ENCODE measurements around the gene CREBRF. TPM values are rescaled to one million over a fixed set of nuclear protein-coding genes. Genes with fewer than 3 reads are reported as not detected.

CREBRF gene
- total and polyA plus RNA-seq, 4 donors: 2.0 to 12.0 (median 7.7) TPM

- DNase-seq (ENCODE audit: low spot score): no peak
- H3K9me3 ChIP-seq (ENCODE audit: control insufficient read depth in 4 of 4, low read length in 3 of 4): no peaks in the 10 kb centered on the region
- no peaks in the 10 kb centered on the region for H3K27me3 ChIP-seq (ENCODE audit: control insufficient read depth in 4 of 4, insufficient read depth in 4 of 4, low read length in 3 of 4)
- no peak overlapping the region for H3K4me3 ChIP-seq (ENCODE audit: low read depth in 1 of 3, low read length in 3 of 3)
- H3K27ac ChIP-seq (ENCODE audit: low read depth in 1 of 2, low read length in 2 of 2): no peak overlapping the region
- no peak overlapping the region for H3K9ac ChIP-seq (ENCODE audit: low read depth in 1 of 2, low read length in 2 of 2)
- peaks cover 1 to 4% (median 3%) of the 10 kb centered on the region in 4 donors for H3K36me3 ChIP-seq (ENCODE audit: control insufficient read depth in 4 of 4, insufficient read depth in 3 of 4, low read depth in 1 of 4, low read length in 3 of 4)
- TF ChIP-seq HNF4A (conservative IDR thresholded peaks at IDR 0.05) (no peak), JUND (IDR thresholded peaks at IDR 0.05) (no peak), GABPA (IDR thresholded peaks at IDR 0.05 in 1 of 2, conservative IDR thresholded peaks at IDR 0.05 in 1 of 2) (no peak), FOXA1 (IDR thresholded peaks at IDR 0.05) (no peak), HNF4G (IDR thresholded peaks at IDR 0.05) (no peak), RAD21 (IDR thresholded peaks at IDR 0.05) (no peak), RXRA (IDR thresholded peaks at IDR 0.05) (no peak), NR2F2 (IDR thresholded peaks at IDR 0.05) (no peak), EGR1 (IDR thresholded peaks at IDR 0.05; ENCODE audit: low read depth in 2 of 2) (no peak), TAF1 (conservative IDR thresholded peaks at IDR 0.05) (no peak), CTCF (IDR thresholded peaks at IDR 0.05; ENCODE audit: low read depth, low read length, missing input control) (no peak)
- TF ChIP-seq, protein P1, sequence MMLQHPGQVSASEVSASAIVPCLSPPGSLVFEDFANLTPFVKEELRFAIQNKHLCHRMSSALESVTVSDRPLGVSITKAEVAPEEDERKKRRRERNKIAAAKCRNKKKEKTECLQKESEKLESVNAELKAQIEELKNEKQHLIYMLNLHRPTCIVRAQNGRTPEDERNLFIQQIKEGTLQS (IDR thresholded peaks at IDR 0.05): no peak
- TF ChIP-seq, protein P2, sequence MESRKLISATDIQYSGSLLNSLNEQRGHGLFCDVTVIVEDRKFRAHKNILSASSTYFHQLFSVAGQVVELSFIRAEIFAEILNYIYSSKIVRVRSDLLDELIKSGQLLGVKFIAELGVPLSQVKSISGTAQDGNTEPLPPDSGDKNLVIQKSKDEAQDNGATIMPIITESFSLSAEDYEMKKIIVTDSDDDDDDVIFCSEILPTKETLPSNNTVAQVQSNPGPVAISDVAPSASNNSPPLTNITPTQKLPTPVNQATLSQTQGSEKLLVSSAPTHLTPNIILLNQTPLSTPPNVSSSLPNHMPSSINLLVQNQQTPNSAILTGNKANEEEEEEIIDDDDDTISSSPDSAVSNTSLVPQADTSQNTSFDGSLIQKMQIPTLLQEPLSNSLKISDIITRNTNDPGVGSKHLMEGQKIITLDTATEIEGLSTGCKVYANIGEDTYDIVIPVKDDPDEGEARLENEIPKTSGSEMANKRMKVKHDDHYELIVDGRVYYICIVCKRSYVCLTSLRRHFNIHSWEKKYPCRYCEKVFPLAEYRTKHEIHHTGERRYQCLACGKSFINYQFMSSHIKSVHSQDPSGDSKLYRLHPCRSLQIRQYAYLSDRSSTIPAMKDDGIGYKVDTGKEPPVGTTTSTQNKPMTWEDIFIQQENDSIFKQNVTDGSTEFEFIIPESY (IDR thresholded peaks at IDR 0.05): no peak
- 90% methylated on average over 1 of the region's 1 CpG for WGBS
- H3K4me1 ChIP-seq (ENCODE audit: control insufficient read depth in 4 of 4, insufficient read depth in 4 of 4, low read length in 3 of 4): no peaks in the 10 kb centered on the region
Observed at GRCh38 chr5:173099461-173099860, 43.3 kb downstream of the CREBRF start.

DNA sequence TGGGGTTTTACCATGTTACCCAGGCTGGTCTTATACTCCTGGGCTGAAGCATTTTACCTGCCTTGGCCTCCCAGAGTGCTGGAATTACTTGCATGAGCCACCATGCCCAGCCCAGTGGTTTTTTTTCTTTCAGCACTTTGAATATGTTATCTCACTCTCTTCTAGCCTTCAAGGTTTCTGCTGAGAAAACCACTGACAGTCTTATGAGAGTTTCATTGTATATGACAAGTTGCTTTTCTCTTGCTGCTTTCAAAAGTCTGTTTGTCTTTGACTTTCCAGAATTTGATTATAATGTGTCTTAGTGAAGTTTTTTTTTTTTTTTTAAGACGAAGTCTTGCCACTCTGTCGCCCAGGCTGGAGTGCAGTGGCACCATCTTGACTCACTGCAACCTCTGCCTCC, 45.1 kb downstream of the CREBRF start:
- Histone ChIP-seq H3K4me1 (ENCODE audit: control insufficient read depth in 4 of 4, insufficient read depth in 4 of 4, low read length in 3 of 4) (no peaks in the 10 kb centered on the region), H3K9ac (ENCODE audit: low read depth in 1 of 2, low read length in 2 of 2) (no peak overlapping the region), H3K36me3 (ENCODE audit: control insufficient read depth in 4 of 4, insufficient read depth in 3 of 4, low read depth in 1 of 4, low read length in 3 of 4) (peaks cover 1 to 4% (median 3%) of the 10 kb centered on the region in 4 donors), H3K9me3 (ENCODE audit: control insufficient read depth in 4 of 4, low read length in 3 of 4) (no peaks in the 10 kb centered on the region), H3K27me3 (ENCODE audit: control insufficient read depth in 4 of 4, insufficient read depth in 4 of 4, low read length in 3 of 4) (no peaks in the 10 kb centered on the region), H3K27ac (ENCODE audit: low read depth in 1 of 2, low read length in 2 of 2) (no peak overlapping the region), H3K4me3 (ENCODE audit: low read depth in 1 of 3, low read length in 3 of 3) (no peak overlapping the region)
- no peak for DNase-seq (ENCODE audit: low spot score)
- 99% methylated on average over 2 of the region's 2 CpGs for WGBS
- TF ChIP-seq TAF1 (conservative IDR thresholded peaks at IDR 0.05) (no peak), HNF4G (IDR thresholded peaks at IDR 0.05) (no peak), HNF4A (conservative IDR thresholded peaks at IDR 0.05) (no peak), NR2F2 (IDR thresholded peaks at IDR 0.05) (no peak), MAX (IDR thresholded peaks at IDR 0.05) (no peak), SP1 (IDR thresholded peaks at IDR 0.05) (no peak), FOXA1 (IDR thresholded peaks at IDR 0.05) (no peak), YY1 (IDR thresholded peaks at IDR 0.05) (no peak), FOXA2 (IDR thresholded peaks at IDR 0.05) (no peak), CTCF (IDR thresholded peaks at IDR 0.05; ENCODE audit: low read depth, low read length, missing input control) (no peak), EGR1 (IDR thresholded peaks at IDR 0.05; ENCODE audit: low read depth in 2 of 2) (no peak), JUND (IDR thresholded peaks at IDR 0.05) (no peak), RXRA (IDR thresholded peaks at IDR 0.05) (no peak), GABPA (IDR thresholded peaks at IDR 0.05 in 1 of 2, conservative IDR thresholded peaks at IDR 0.05 in 1 of 2) (no peak)
- TF ChIP-seq, protein P1 (IDR thresholded peaks at IDR 0.05): no peak
- TF ChIP-seq, protein P3, sequence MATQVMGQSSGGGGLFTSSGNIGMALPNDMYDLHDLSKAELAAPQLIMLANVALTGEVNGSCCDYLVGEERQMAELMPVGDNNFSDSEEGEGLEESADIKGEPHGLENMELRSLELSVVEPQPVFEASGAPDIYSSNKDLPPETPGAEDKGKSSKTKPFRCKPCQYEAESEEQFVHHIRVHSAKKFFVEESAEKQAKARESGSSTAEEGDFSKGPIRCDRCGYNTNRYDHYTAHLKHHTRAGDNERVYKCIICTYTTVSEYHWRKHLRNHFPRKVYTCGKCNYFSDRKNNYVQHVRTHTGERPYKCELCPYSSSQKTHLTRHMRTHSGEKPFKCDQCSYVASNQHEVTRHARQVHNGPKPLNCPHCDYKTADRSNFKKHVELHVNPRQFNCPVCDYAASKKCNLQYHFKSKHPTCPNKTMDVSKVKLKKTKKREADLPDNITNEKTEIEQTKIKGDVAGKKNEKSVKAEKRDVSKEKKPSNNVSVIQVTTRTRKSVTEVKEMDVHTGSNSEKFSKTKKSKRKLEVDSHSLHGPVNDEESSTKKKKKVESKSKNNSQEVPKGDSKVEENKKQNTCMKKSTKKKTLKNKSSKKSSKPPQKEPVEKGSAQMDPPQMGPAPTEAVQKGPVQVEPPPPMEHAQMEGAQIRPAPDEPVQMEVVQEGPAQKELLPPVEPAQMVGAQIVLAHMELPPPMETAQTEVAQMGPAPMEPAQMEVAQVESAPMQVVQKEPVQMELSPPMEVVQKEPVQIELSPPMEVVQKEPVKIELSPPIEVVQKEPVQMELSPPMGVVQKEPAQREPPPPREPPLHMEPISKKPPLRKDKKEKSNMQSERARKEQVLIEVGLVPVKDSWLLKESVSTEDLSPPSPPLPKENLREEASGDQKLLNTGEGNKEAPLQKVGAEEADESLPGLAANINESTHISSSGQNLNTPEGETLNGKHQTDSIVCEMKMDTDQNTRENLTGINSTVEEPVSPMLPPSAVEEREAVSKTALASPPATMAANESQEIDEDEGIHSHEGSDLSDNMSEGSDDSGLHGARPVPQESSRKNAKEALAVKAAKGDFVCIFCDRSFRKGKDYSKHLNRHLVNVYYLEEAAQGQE (IDR thresholded peaks at IDR 0.05): no peak
- TF ChIP-seq, protein P2 (IDR thresholded peaks at IDR 0.05): no peak
